H1 (cell line): ENCODE results near the gene LY9.

Experiments
- CEBPB ChIP-seq: IDR thresholded peaks from 2 replicates; pipeline ENCODE4 v1.6.1; 2012; ENCODE audit warnings: low read depth, low read length
- CTBP2 ChIP-seq: IDR thresholded peaks from 2 replicates; pipeline ENCODE4 v1.7.0; 2011; ENCODE audit warnings: borderline replicate concordance, mild to moderate bottlenecking, moderate library complexity, mixed read lengths, low read length; ENCODE audit not compliant: insufficient read depth, insufficient read length
- EP300 ChIP-seq, 2 experiments: IDR thresholded peaks; 1 replicate in 1 of 2; 2 replicates in 1 of 2; pipeline ENCODE4 v1.6.1; 2011 to 2012; ENCODE audit warnings: low read depth in 2 of 2, low read length in 2 of 2, mild to moderate bottlenecking in 2 of 2, borderline replicate concordance in 1 of 2, inconsistent platforms in 1 of 2, moderate library complexity in 1 of 2
- EZH2 ChIP-seq: fragments of 200-600 bp; sonication (generic); IDR thresholded peaks from 2 replicates; pipeline ENCODE4 v1.7.1; 2012; ENCODE audit warnings: low read depth, mild to moderate bottlenecking, moderate library complexity, low read length, inconsistent platforms; ENCODE audit not compliant: severe bottlenecking
- JUN ChIP-seq: IDR thresholded peaks from 2 replicates; pipeline ENCODE4 v1.6.1; 2011; ENCODE audit warnings: low read depth, mild to moderate bottlenecking, improper control_type of control experiment, low read length
- JUND ChIP-seq: IDR thresholded peaks from 2 replicates; pipeline ENCODE4 v1.6.1; 2011; ENCODE audit warnings: mild to moderate bottlenecking, improper control_type of control experiment, low read length
- POLR2A ChIP-seq, 2 experiments: IDR thresholded peaks; 1 replicate in 1 of 2; 2 replicates in 1 of 2; pipeline ENCODE4 v1.6.1; 2011; ENCODE audit warnings: low read depth in 2 of 2, low read length in 2 of 2, mild to moderate bottlenecking in 2 of 2; ENCODE audit errors: control extremely low read depth in 1 of 2
- POLR2AphosphoS5 ChIP-seq: IDR thresholded peaks from 2 replicates; pipeline ENCODE4 v1.6.1; 2011; ENCODE audit warnings: low read depth, low read length
- ZNF274 ChIP-seq: IDR thresholded peaks from 2 replicates; pipeline ENCODE4 v1.7.0; 2012; ENCODE audit warnings: low read length, borderline replicate concordance; ENCODE audit errors: extremely low read depth
- TF ChIP-seq, protein P1 (sequence below), 3 experiments: IDR thresholded peaks; 1 replicate in 2 of 3; 2 replicates in 1 of 3; pipeline versions ENCODE4 v1.5.1 to v1.6.1; 2011; ENCODE audit warnings: low read length in 3 of 3, mild to moderate bottlenecking in 3 of 3, inconsistent platforms in 2 of 3, low read depth in 1 of 3, moderate library complexity in 1 of 3; ENCODE audit not compliant: insufficient read depth in 1 of 3; ENCODE audit errors: control extremely low read depth in 1 of 3
- TF ChIP-seq, protein P2 (sequence below): IDR thresholded peaks from 2 replicates; pipeline ENCODE4 v1.6.1; 2012; ENCODE audit warnings: low read length, inconsistent platforms
- TF ChIP-seq, protein P3 (sequence below): IDR thresholded peaks from 2 replicates; pipeline ENCODE4 v1.6.1; 2011; ENCODE audit warnings: low read length, improper control_type of control experiment
- TF ChIP-seq, protein P4 (sequence below): IDR thresholded peaks from 2 replicates; pipeline ENCODE4 v1.6.1; 2012; ENCODE audit warnings: inconsistent platforms

DNA sequence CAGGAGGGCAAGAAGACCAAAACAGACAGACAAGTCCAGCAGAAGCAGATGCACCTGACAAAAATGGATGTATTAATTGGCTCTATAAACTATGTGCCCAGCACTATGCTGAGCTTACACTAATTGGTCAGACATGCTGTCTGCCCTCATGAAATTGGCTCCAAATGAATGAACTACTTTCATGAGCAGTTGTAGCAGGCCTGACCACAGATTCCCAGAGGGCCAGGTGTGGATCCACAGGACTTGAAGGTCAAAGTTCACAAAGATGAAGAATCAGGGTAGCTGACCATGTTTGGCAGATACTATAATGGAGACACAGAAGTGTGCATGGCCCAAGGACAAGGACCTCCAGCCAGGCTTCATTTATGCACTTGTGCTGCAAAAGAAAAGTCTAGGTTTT is 42.4 kb upstream of the LY9 start:
- TF ChIP-seq, protein P1, sequence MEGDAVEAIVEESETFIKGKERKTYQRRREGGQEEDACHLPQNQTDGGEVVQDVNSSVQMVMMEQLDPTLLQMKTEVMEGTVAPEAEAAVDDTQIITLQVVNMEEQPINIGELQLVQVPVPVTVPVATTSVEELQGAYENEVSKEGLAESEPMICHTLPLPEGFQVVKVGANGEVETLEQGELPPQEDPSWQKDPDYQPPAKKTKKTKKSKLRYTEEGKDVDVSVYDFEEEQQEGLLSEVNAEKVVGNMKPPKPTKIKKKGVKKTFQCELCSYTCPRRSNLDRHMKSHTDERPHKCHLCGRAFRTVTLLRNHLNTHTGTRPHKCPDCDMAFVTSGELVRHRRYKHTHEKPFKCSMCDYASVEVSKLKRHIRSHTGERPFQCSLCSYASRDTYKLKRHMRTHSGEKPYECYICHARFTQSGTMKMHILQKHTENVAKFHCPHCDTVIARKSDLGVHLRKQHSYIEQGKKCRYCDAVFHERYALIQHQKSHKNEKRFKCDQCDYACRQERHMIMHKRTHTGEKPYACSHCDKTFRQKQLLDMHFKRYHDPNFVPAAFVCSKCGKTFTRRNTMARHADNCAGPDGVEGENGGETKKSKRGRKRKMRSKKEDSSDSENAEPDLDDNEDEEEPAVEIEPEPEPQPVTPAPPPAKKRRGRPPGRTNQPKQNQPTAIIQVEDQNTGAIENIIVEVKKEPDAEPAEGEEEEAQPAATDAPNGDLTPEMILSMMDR (IDR thresholded peaks at IDR 0.05; ENCODE audit: control extremely low read depth in 1 of 3, insufficient read depth in 1 of 3, low read depth in 1 of 3, low read length in 3 of 3) = no peak
- TF ChIP-seq POLR2AphosphoS5 (no peak), CTBP2 (no peak), EP300 (IDR thresholded peaks at IDR 0.05; ENCODE audit: borderline replicate concordance in 1 of 2, low read depth in 2 of 2, low read length in 2 of 2) (no peak), CEBPB (no peak), EZH2 (no peak), ZNF274 (no peak), POLR2A (IDR thresholded peaks at IDR 0.05; ENCODE audit: control extremely low read depth in 1 of 2, low read depth in 2 of 2, low read length in 2 of 2) (no peak), JUND (no peak), JUN (no peak)
- TF ChIP-seq, protein P2, sequence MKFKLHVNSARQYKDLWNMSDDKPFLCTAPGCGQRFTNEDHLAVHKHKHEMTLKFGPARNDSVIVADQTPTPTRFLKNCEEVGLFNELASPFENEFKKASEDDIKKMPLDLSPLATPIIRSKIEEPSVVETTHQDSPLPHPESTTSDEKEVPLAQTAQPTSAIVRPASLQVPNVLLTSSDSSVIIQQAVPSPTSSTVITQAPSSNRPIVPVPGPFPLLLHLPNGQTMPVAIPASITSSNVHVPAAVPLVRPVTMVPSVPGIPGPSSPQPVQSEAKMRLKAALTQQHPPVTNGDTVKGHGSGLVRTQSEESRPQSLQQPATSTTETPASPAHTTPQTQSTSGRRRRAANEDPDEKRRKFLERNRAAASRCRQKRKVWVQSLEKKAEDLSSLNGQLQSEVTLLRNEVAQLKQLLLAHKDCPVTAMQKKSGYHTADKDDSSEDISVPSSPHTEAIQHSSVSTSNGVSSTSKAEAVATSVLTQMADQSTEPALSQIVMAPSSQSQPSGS = no peak
- TF ChIP-seq, protein P3, sequence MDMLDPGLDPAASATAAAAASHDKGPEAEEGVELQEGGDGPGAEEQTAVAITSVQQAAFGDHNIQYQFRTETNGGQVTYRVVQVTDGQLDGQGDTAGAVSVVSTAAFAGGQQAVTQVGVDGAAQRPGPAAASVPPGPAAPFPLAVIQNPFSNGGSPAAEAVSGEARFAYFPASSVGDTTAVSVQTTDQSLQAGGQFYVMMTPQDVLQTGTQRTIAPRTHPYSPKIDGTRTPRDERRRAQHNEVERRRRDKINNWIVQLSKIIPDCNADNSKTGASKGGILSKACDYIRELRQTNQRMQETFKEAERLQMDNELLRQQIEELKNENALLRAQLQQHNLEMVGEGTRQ = no peak
- TF ChIP-seq, protein P4, sequence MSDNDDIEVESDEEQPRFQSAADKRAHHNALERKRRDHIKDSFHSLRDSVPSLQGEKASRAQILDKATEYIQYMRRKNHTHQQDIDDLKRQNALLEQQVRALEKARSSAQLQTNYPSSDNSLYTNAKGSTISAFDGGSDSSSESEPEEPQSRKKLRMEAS = no peak
